WTC11 (cell line): ENCODE measurements around the gene ADAM12.

Source experiments
- CREB1 ChIP-seq: sonication (generic); formaldehyde crosslinking; IDR thresholded peaks from 2 replicates; pipeline ENCODE4 v1.8.0; 2023; ENCODE audit warnings: mild to moderate bottlenecking, missing genetic modification reagents
- E2F1 ChIP-seq: sonication (generic); formaldehyde crosslinking; IDR thresholded peaks from 2 replicates; pipeline ENCODE4 v1.8.0; 2022; ENCODE audit warnings: mild to moderate bottlenecking, missing genetic modification reagents
- GRHL2 ChIP-seq: fragments of 250-450 bp; sonication (Bioruptor Pico); IDR thresholded peaks from 2 replicates; pipeline ENCODE4 v1.8.0; 2022; ENCODE audit warnings: mild to moderate bottlenecking, moderate library complexity; ENCODE audit not compliant: insufficient replicate concordance, severe bottlenecking
- NFYB ChIP-seq: sonication (generic); formaldehyde crosslinking; conservative IDR thresholded peaks from 2 replicates; pipeline ENCODE4 v1.8.0; 2022; ENCODE audit warnings: low read depth, missing genetic modification reagents
- NR1H2 ChIP-seq: sonication (generic); formaldehyde crosslinking; IDR thresholded peaks from 2 replicates; pipeline ENCODE4 v1.9.0; 2021; ENCODE audit warnings: mild to moderate bottlenecking, moderate library complexity, missing genetic modification reagents
- PRRX2 ChIP-seq: fragments of 250-450 bp; sonication (Bioruptor Pico); IDR thresholded peaks from 2 replicates; pipeline ENCODE4 v1.8.0; 2021; ENCODE audit warnings: mild to moderate bottlenecking
- SMAD4 ChIP-seq: sonication (generic); formaldehyde crosslinking; IDR thresholded peaks from 2 replicates; pipeline ENCODE4 v1.8.0; 2022; ENCODE audit warnings: mild to moderate bottlenecking, missing genetic modification reagents
- TEAD1 ChIP-seq: sonication (generic); formaldehyde crosslinking; IDR thresholded peaks from 2 replicates; pipeline ENCODE4 v1.8.0; 2022; ENCODE audit warnings: mild to moderate bottlenecking, missing genetic modification reagents
- TEAD4 ChIP-seq: sonication (generic); formaldehyde crosslinking; IDR thresholded peaks from 2 replicates; pipeline ENCODE4 v1.8.0; 2022; ENCODE audit warnings: mild to moderate bottlenecking, missing genetic modification reagents
- ZNF423 ChIP-seq: fragments of 250-450 bp; sonication (Bioruptor Pico); IDR thresholded peaks from 2 replicates; pipeline ENCODE4 v2.1.2; 2022; ENCODE audit warnings: mild to moderate bottlenecking, moderate library complexity
- TF ChIP-seq, protein P1 (sequence below): sonication (generic); formaldehyde crosslinking; IDR thresholded peaks from 2 replicates; pipeline ENCODE4 v1.8.1; 2022; ENCODE audit warnings: low read depth, missing genetic modification reagents, borderline replicate concordance
- TF ChIP-seq, protein P2 (sequence below): fragments of 200-600 bp; IDR thresholded peaks from 2 replicates; pipeline ENCODE4 v1.8.0; 2022; ENCODE audit warnings: antibody characterized with exemption
- TF ChIP-seq, protein P3 (sequence below): sonication (generic); formaldehyde crosslinking; IDR thresholded peaks from 2 replicates; pipeline ENCODE4 v1.8.0; 2023; ENCODE audit warnings: missing genetic modification reagents, mild to moderate bottlenecking, borderline replicate concordance

DNA sequence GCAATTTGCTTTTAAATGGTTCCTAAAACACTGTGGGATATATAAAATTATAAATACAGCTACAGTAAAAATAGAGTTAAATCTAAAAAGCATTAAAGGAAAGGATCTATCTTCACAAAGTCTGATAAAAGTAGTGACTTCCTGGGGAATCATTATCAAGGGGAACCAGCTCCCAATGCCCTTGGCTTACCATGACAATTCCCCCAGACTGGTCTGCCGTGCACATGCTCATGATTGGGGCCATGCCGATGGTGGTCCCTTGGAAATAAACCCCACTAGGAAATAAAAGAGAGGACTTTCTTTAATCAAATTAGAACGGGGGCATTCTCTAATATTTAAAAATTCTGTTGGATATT, 290.1 kb downstream of the ADAM12 start:
- TF ChIP-seq E2F1 (no peak), GRHL2 (CRISPR knock-in tag) (no peak), NFYB (CRISPR knock-in tag) (no peak), NR1H2 (no peak), ZNF423 (CRISPR knock-in tag) (no peak), CREB1 (CRISPR knock-in tag) (no peak), PRRX2 (CRISPR knock-in tag) (no peak), TEAD1 (CRISPR knock-in tag) (no peak), TEAD4 (CRISPR knock-in tag) (no peak), SMAD4 (CRISPR knock-in tag) (no peak)
- TF ChIP-seq, protein P1, sequence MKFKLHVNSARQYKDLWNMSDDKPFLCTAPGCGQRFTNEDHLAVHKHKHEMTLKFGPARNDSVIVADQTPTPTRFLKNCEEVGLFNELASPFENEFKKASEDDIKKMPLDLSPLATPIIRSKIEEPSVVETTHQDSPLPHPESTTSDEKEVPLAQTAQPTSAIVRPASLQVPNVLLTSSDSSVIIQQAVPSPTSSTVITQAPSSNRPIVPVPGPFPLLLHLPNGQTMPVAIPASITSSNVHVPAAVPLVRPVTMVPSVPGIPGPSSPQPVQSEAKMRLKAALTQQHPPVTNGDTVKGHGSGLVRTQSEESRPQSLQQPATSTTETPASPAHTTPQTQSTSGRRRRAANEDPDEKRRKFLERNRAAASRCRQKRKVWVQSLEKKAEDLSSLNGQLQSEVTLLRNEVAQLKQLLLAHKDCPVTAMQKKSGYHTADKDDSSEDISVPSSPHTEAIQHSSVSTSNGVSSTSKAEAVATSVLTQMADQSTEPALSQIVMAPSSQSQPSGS (CRISPR knock-in tag): no peak
- TF ChIP-seq, protein P2, sequence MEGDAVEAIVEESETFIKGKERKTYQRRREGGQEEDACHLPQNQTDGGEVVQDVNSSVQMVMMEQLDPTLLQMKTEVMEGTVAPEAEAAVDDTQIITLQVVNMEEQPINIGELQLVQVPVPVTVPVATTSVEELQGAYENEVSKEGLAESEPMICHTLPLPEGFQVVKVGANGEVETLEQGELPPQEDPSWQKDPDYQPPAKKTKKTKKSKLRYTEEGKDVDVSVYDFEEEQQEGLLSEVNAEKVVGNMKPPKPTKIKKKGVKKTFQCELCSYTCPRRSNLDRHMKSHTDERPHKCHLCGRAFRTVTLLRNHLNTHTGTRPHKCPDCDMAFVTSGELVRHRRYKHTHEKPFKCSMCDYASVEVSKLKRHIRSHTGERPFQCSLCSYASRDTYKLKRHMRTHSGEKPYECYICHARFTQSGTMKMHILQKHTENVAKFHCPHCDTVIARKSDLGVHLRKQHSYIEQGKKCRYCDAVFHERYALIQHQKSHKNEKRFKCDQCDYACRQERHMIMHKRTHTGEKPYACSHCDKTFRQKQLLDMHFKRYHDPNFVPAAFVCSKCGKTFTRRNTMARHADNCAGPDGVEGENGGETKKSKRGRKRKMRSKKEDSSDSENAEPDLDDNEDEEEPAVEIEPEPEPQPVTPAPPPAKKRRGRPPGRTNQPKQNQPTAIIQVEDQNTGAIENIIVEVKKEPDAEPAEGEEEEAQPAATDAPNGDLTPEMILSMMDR: no peak
- TF ChIP-seq, protein P3, sequence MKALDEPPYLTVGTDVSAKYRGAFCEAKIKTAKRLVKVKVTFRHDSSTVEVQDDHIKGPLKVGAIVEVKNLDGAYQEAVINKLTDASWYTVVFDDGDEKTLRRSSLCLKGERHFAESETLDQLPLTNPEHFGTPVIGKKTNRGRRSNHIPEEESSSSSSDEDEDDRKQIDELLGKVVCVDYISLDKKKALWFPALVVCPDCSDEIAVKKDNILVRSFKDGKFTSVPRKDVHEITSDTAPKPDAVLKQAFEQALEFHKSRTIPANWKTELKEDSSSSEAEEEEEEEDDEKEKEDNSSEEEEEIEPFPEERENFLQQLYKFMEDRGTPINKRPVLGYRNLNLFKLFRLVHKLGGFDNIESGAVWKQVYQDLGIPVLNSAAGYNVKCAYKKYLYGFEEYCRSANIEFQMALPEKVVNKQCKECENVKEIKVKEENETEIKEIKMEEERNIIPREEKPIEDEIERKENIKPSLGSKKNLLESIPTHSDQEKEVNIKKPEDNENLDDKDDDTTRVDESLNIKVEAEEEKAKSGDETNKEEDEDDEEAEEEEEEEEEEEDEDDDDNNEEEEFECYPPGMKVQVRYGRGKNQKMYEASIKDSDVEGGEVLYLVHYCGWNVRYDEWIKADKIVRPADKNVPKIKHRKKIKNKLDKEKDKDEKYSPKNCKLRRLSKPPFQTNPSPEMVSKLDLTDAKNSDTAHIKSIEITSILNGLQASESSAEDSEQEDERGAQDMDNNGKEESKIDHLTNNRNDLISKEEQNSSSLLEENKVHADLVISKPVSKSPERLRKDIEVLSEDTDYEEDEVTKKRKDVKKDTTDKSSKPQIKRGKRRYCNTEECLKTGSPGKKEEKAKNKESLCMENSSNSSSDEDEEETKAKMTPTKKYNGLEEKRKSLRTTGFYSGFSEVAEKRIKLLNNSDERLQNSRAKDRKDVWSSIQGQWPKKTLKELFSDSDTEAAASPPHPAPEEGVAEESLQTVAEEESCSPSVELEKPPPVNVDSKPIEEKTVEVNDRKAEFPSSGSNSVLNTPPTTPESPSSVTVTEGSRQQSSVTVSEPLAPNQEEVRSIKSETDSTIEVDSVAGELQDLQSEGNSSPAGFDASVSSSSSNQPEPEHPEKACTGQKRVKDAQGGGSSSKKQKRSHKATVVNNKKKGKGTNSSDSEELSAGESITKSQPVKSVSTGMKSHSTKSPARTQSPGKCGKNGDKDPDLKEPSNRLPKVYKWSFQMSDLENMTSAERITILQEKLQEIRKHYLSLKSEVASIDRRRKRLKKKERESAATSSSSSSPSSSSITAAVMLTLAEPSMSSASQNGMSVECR: no peak
